OCI-LY7 (cell line): ENCODE measurements around the gene ASCL3. TPM values are rescaled to one million over a fixed set of nuclear protein-coding genes. Genes with fewer than 3 reads are reported as not detected.

Experiments
- BruUV-seq: library from RNA; stranded (reverse); fragments of 400-500 nt; replicated peaks from 2 replicates; lab custom pipeline; 2021; lab: Mats Ljungman, UMichigan
- CTCF ChIA-PET: fragments of 300-600 bp; sonication (Branson Sonifier 250); formaldehyde crosslinking; loops from one replicate; lab custom pipeline; 2022; ENCODE audit warnings: antibody characterized with exemption; ENCODE audit not compliant: unreplicated experiment; lab: Charles Lee
- POLR2A ChIA-PET: fragments of 300-600 bp; sonication (Branson Sonifier 250); formaldehyde crosslinking; loops from one replicate; lab custom pipeline; 2022; ENCODE audit warnings: antibody characterized with exemption; lab: Charles Lee
- DNase-seq: peaks from one replicate; pipeline ENCODE4 v3.0.0-alpha.2; 2015; ENCODE audit warnings: low spot score
- H2AFZ ChIP-seq: fragments of 200-600 bp; sonication (generic), shearing (Covaris generic); 2 replicates; pipeline ENCODE4 v1.6.1; 2014; ENCODE audit warnings: mild to moderate bottlenecking, antibody characterized with exemption, low read length, moderate library complexity
- H3K27ac ChIP-seq: fragments of 200-600 bp; sonication (generic); 2 replicates; pipeline ENCODE4 v1.5.1; 2014; ENCODE audit warnings: mixed run types, low read depth, mild to moderate bottlenecking, moderate library complexity, low read length, inconsistent platforms; ENCODE audit not compliant: poor library complexity, severe bottlenecking
- H3K36me3 ChIP-seq: fragments of 200-600 bp; sonication (generic); 2 replicates; pipeline ENCODE4 v1.6.1; 2014; ENCODE audit warnings: mild to moderate bottlenecking, antibody characterized with exemption, low read length, moderate library complexity, mixed read lengths; ENCODE audit not compliant: insufficient read depth
- H3K4me1 ChIP-seq: fragments of 200-600 bp; sonication (generic); 2 replicates; pipeline ENCODE4 v1.5.1; 2014; ENCODE audit warnings: mild to moderate bottlenecking, low read length; ENCODE audit not compliant: insufficient read depth, poor library complexity, severe bottlenecking
- H3K4me2 ChIP-seq: fragments of 200-600 bp; sonication (generic); 2 replicates; pipeline ENCODE4 v1.6.1; 2014; ENCODE audit warnings: mild to moderate bottlenecking, low read length
- H3K4me3 ChIP-seq: fragments of 200-600 bp; sonication (generic); 2 replicates; pipeline ENCODE4 v1.5.1; 2014; ENCODE audit warnings: mild to moderate bottlenecking, low read depth, low read length; ENCODE audit not compliant: poor library complexity, severe bottlenecking
- H3K79me2 ChIP-seq: fragments of 200-600 bp; sonication (generic); 2 replicates; pipeline ENCODE4 v1.6.1; 2016; ENCODE audit warnings: low read depth, mild to moderate bottlenecking, low read length, moderate library complexity, mixed read lengths; ENCODE audit not compliant: insufficient read depth
- H3K9me2 ChIP-seq: fragments of 200-600 bp; sonication (generic); 2 replicates; pipeline ENCODE4 v1.6.1; 2016; ENCODE audit warnings: mild to moderate bottlenecking, low read length, mixed read lengths; ENCODE audit not compliant: insufficient read depth
- H3K9me3 ChIP-seq: fragments of 200-600 bp; sonication (generic); 2 replicates; pipeline ENCODE4 v1.6.1; 2014; ENCODE audit warnings: mild to moderate bottlenecking, mixed run types, low read length, mixed read lengths
- H4K20me1 ChIP-seq: fragments of 200-600 bp; sonication (generic); 2 replicates; pipeline ENCODE4 v1.6.1; 2014; ENCODE audit warnings: mild to moderate bottlenecking, antibody characterized with exemption, low read length, moderate library complexity, mixed read lengths; ENCODE audit not compliant: insufficient read depth
- CTCF ChIP-seq: fragments of 200-600 bp; sonication (generic); conservative IDR thresholded peaks from 2 replicates; pipeline ENCODE4 v1.5.1; 2014; ENCODE audit warnings: mild to moderate bottlenecking, antibody characterized with exemption, low read length, moderate library complexity, mixed read lengths
- EZH2phosphoT487 ChIP-seq: fragments of 200-600 bp; sonication (generic); IDR thresholded peaks from 2 replicates; pipeline ENCODE4 v1.6.1; 2018; ENCODE audit warnings: low read depth, borderline replicate concordance, mild to moderate bottlenecking, mixed run types, antibody characterized with exemption, low read length, moderate library complexity, mixed read lengths
- intact Hi-C: fragments of 100-400 bp; cut with micrococcal nuclease; formaldehyde crosslinking; loops from one replicate; pipeline ENCODE4 v1.10.0; 2022; ENCODE audit not compliant: unreplicated experiment
- total RNA-seq, 2 experiments: library from RNA; depleted of rRNA in 1 of 2; stranded (reverse); fragments of >200 nt in 1 of 2; shearing (Covaris generic) in 1 of 2; gene quantifications; 2 replicates each; pipeline ENCODE4 v1.2.3, GENCODE V29; 2014 to 2022

The ASCL3 gene
- total RNA-seq, 2 experiments from 2014 or later = not detected

- Histone ChIP-seq H4K20me1 (no peaks in the 10 kb centered on the region), H3K4me3 (peak overlapping the region; percentile 57), H3K9me3 (no peaks in the 10 kb centered on the region), H3K79me2 (peaks cover 5% of the 10 kb centered on the region; the same call in 1 of the 2 replicates), H3K4me1 (peaks cover 23% of the 10 kb centered on the region), H3K36me3 (peaks cover 36% of the 10 kb centered on the region), H3K4me2 (peak overlapping the region; percentile 76), H3K27ac (peak overlapping the region; percentile 51), H3K9me2 (no peaks in the 10 kb centered on the region), H2AFZ (peak overlapping the region; percentile 90)
- TSS peak; percentile 33 for BruUV-seq
- intact Hi-C loops = loop anchor here (1.0 to 10.0 kb wide), 6 partner anchors 45 to 841 kb away; partner anchors contain the start of gene ZNF143
- ChIA-PET POLR2A (interaction anchor here (0.6 kb wide), 1 partner anchor 163 kb away, joined by 3 read pairs; no protein-coding TSS in a partner anchor), CTCF (interaction anchor here (0.5 to 2.1 kb wide), 2 partner anchors 45 to 67 kb away, joined by 3 to 8 read pairs; no protein-coding TSS in a partner anchor)
- TF ChIP-seq CTCF = peak; percentile 91
- no peak for TF ChIP-seq EZH2phosphoT487
- DNase-seq = peak; percentile 70
Measured at GRCh38 chr11:8913961-8914660, 28.7 kb downstream of the ASCL3 start.

DNA sequence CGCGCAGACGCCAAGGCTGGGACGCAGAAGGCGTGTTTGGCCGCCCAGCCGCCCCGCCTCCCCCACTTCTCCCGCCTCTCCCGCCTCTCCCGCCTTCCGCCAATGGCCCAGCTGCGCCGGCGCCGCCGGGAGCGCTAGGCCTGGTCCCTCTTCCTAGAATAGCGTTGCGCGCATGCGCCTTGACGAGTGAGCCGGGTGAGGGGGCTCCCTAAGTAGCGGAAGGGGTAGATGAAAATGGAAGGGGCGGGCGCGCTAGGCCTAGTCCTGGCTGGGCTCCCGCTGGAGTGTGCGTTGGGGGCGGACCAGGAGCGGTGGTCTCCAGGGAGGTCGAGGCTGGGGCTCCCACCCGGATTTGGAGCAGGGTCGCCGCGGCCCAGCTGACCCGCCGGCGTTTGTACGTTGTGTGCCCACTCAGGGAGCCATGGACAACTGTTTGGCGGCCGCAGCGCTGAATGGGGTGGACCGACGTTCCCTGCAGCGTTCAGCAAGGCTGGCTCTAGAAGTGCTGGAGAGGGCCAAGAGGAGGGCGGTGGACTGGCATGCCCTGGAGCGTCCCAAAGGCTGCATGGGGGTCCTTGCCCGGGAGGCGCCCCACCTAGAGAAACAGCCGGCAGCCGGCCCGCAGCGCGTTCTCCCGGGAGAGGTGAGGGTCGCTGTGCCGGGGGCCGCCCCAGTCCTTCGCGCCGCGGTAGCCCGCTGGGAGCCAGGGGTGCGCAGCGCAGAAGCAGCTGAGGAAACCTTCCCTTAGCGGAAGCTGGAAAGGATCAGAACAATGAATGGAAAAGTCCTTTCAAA lies 31.6 kb downstream of the ASCL3 start, which contains the start of gene AKIP1:
Gene AKIP1 (plus strand): TSS at position 161 of the 795 bp plus-strand sequence. CDS start 261 bp downstream, at position 422.
- CTCF ChIA-PET = interaction anchor here (0.6 kb wide), 1 partner anchor 982 kb away, joined by 24 read pairs; no protein-coding TSS in a partner anchor
- BruUV-seq = no TSS peak

More for the DNA sequence above, 31.6 kb downstream of the ASCL3 start, which contains the start of gene AKIP1:
- Histone ChIP-seq H3K9me3 (no peaks in the 10 kb centered on the region), H3K4me2 (peak within 1 kb of the TSS; percentile 66), H4K20me1 (no peaks in the 10 kb centered on the region), H3K36me3 (peaks cover 9% of the 10 kb centered on the region; the same call in 1 of the 2 replicates), H3K4me3 (peak within 1 kb of the TSS; percentile 77), H2AFZ (peak within 1 kb of the TSS; percentile 84), H3K27ac (peak within 1 kb of the TSS; percentile 40), H3K79me2 (peaks cover 5% of the 10 kb centered on the region; the same call in 1 of the 2 replicates), H3K4me1 (peaks cover 23% of the 10 kb centered on the region), H3K9me2 (no peaks in the 10 kb centered on the region)
- POLR2A ChIA-PET = interaction anchor here (0.6 to 1.9 kb wide), 9 partner anchors 19 to 793 kb away, joined by 3 to 6 read pairs (median 5); partner anchors contain the start of genes RPL27A, TMEM9B and TRIM66
- DNase-seq = peak; percentile 89
- intact Hi-C loops = loop anchor here (1.0 to 10.0 kb wide), 5 partner anchors 53 to 844 kb away; partner anchors contain the start of genes TMEM9B and ZNF143
- TF ChIP-seq EZH2phosphoT487 (no peak), CTCF (no peak)
